H9 (cell line): ENCODE results near the gene IL17RA. TPM values are rescaled to one million over a fixed set of nuclear protein-coding genes. Genes with fewer than 3 reads are reported as not detected.

Experiments
- DNase-seq: peaks from one replicate; pipeline ENCODE4 v3.0.0-alpha.2; 2017
- H2AFZ ChIP-seq: one replicate; pipeline ENCODE4 v1.6.1; 2013; ENCODE audit warnings: mild to moderate bottlenecking, low read length, control low read depth, moderate library complexity
- H2AK5ac ChIP-seq: 2 replicates; pipeline ENCODE4 v1.6.1; 2013; ENCODE audit warnings: low read length, control low read depth, mixed read lengths; ENCODE audit not compliant: insufficient read length
- H2BK120ac ChIP-seq: one replicate; pipeline ENCODE4 v1.6.1; 2013; ENCODE audit warnings: low read depth, mild to moderate bottlenecking, low read length, control low read depth, inconsistent platforms; ENCODE audit not compliant: poor library complexity, severe bottlenecking
- H2BK12ac ChIP-seq: 2 replicates; pipeline ENCODE4 v1.6.1; 2013; ENCODE audit warnings: low read length, control low read depth, mixed read lengths, low read depth; ENCODE audit not compliant: insufficient read length
- H2BK15ac ChIP-seq: 2 replicates; pipeline ENCODE4 v1.6.1; 2013; ENCODE audit warnings: low read depth, low read length, control low read depth
- H2BK20ac ChIP-seq: one replicate; pipeline ENCODE4 v1.6.1; 2013; ENCODE audit warnings: low read depth, mild to moderate bottlenecking, low read length, control low read depth, inconsistent platforms; ENCODE audit not compliant: poor library complexity, severe bottlenecking
- H2BK5ac ChIP-seq: 2 replicates; pipeline ENCODE4 v1.6.1; 2013; ENCODE audit warnings: low read length, control low read depth, mixed read lengths; ENCODE audit not compliant: insufficient read length
- H3K14ac ChIP-seq: 2 replicates; pipeline ENCODE4 v1.6.1; 2013; ENCODE audit warnings: low read length, control low read depth; ENCODE audit not compliant: insufficient read depth
- H3K18ac ChIP-seq: 2 replicates; pipeline ENCODE4 v1.6.1; 2013; ENCODE audit warnings: low read depth, mild to moderate bottlenecking, mixed read lengths, low read length, control low read depth; ENCODE audit not compliant: insufficient read length
- H3K23ac ChIP-seq: 2 replicates; pipeline ENCODE4 v1.6.1; 2013; ENCODE audit warnings: low read length, control low read depth, mixed read lengths, low read depth; ENCODE audit not compliant: insufficient read length
- H3K23me2 ChIP-seq: 2 replicates; pipeline ENCODE4 v1.6.1; 2013; ENCODE audit warnings: low read depth, mild to moderate bottlenecking, mixed read lengths, low read length, control low read depth; ENCODE audit not compliant: insufficient read length, poor library complexity, severe bottlenecking
- H3K27ac ChIP-seq: 2 replicates; pipeline ENCODE4 v1.5.1; 2013; ENCODE audit warnings: low read length, control low read depth, mixed read lengths, low read depth; ENCODE audit not compliant: insufficient read length
- H3K27me3 ChIP-seq: 2 replicates; pipeline ENCODE4 v1.6.1; 2013; ENCODE audit warnings: low read length, control low read depth, inconsistent platforms; ENCODE audit not compliant: insufficient read depth
- H3K4ac ChIP-seq: 2 replicates; pipeline ENCODE4 v1.6.1; 2013; ENCODE audit warnings: low read depth, mild to moderate bottlenecking, control low read depth, inconsistent platforms, low read length, moderate library complexity
- H3K4me1 ChIP-seq: 2 replicates; pipeline ENCODE4 v1.6.1; 2013; ENCODE audit warnings: low read length, control low read depth, inconsistent platforms; ENCODE audit not compliant: insufficient read depth
- H3K4me2 ChIP-seq: 2 replicates; pipeline ENCODE4 v1.6.1; 2013; ENCODE audit warnings: low read length, control low read depth, mixed read lengths; ENCODE audit not compliant: insufficient read length, insufficient read depth
- H3K56ac ChIP-seq: 2 replicates; pipeline ENCODE4 v1.6.1; 2013; ENCODE audit warnings: low read depth, mild to moderate bottlenecking, mixed read lengths, low read length, control low read depth; ENCODE audit not compliant: insufficient read length
- H3K79me1 ChIP-seq: 2 replicates; pipeline ENCODE4 v1.6.1; 2013; ENCODE audit warnings: low read depth, mild to moderate bottlenecking, moderate library complexity, low read length, control low read depth, inconsistent platforms; ENCODE audit not compliant: insufficient read depth, poor library complexity, severe bottlenecking
- H3K79me2 ChIP-seq: 2 replicates; pipeline ENCODE4 v1.6.1; 2013; ENCODE audit warnings: low read length, control low read depth, inconsistent platforms; ENCODE audit not compliant: insufficient read depth
- H3K9ac ChIP-seq: 2 replicates; pipeline ENCODE4 v1.6.1; 2013; ENCODE audit warnings: low read length, control low read depth, mixed read lengths; ENCODE audit not compliant: insufficient read length; ENCODE audit errors: extremely low read depth
- H3K9me3 ChIP-seq: one replicate; pipeline ENCODE4 v1.6.1; 2013; ENCODE audit warnings: low read depth, low read length, inconsistent platforms; ENCODE audit not compliant: control insufficient read depth
- H3T11ph ChIP-seq: one replicate; pipeline ENCODE4 v1.6.1; 2013; ENCODE audit warnings: mild to moderate bottlenecking, low read length, control low read depth, inconsistent platforms
- H4K20me1 ChIP-seq: one replicate; pipeline ENCODE4 v1.6.1; 2013; ENCODE audit not compliant: control insufficient read depth, insufficient read length, insufficient read depth
- H4K5ac ChIP-seq: 2 replicates; pipeline ENCODE4 v1.6.1; 2013; ENCODE audit warnings: low read depth, mild to moderate bottlenecking, mixed read lengths, low read length, control low read depth; ENCODE audit not compliant: insufficient read length
- H4K8ac ChIP-seq: replicated peaks from 2 replicates; pipeline ENCODE4 v1.6.1; 2013; ENCODE audit warnings: low read length, control low read depth, mixed read lengths, low read depth; ENCODE audit not compliant: insufficient read length
- H4K91ac ChIP-seq: 2 replicates; pipeline ENCODE4 v1.6.1; 2013; ENCODE audit warnings: low read depth, mild to moderate bottlenecking, moderate library complexity, mixed read lengths, low read length, control low read depth; ENCODE audit not compliant: insufficient read length
- H3K27ac Mint-ChIP-seq, 3 experiments: 2 replicates in 2 of 3; 3 replicates in 1 of 3; pipeline ENCODE4 v1.8.0; 2020 to 2021; ENCODE audit warnings: mixed read lengths in 3 of 3, mild to moderate bottlenecking in 1 of 3, moderate library complexity in 1 of 3
- H3K27me3 Mint-ChIP-seq: 2 replicates; pipeline ENCODE4 v1.8.0; 2021; ENCODE audit warnings: low read depth, mild to moderate bottlenecking, moderate library complexity, mixed read lengths
- H3K36me3 Mint-ChIP-seq, 3 experiments: 2 replicates in 2 of 3; 3 replicates in 1 of 3; pipeline ENCODE4 v1.8.0; 2020 to 2021; ENCODE audit warnings: low read depth in 3 of 3, mixed read lengths in 3 of 3; ENCODE audit not compliant: insufficient read depth in 1 of 3
- H3K4me1 Mint-ChIP-seq, 2 experiments: 2 replicates each; pipeline ENCODE4 v1.8.0; 2020; ENCODE audit warnings: mixed read lengths in 2 of 2
- H3K4me3 Mint-ChIP-seq, 2 experiments: 2 replicates in 1 of 2; 3 replicates in 1 of 2; pipeline ENCODE4 v1.8.0; 2020 to 2021; ENCODE audit warnings: mild to moderate bottlenecking in 2 of 2, mixed read lengths in 2 of 2, moderate library complexity in 1 of 2
- H3K9me3 Mint-ChIP-seq, 2 experiments: 2 replicates in 1 of 2; 3 replicates in 1 of 2; pipeline ENCODE4 v1.8.0; 2020; ENCODE audit warnings: mild to moderate bottlenecking in 2 of 2, mixed read lengths in 2 of 2, moderate library complexity in 1 of 2
- CTCF ChIP-seq: fragments of 200-600 bp; sonication (generic); conservative IDR thresholded peaks from 3 replicates; pipeline ENCODE4 v1.8.0; 2021; ENCODE audit warnings: antibody characterized with exemption, mild to moderate bottlenecking
- WGBS: extraction: QIAGEN DNeasy Blood & Tissue Kit; methylation state at CpG from one replicate; pipeline ENCODE4 v1.1.7; 2013; ENCODE audit warnings: missing lambda C conversion rate, low lambda C conversion rate, mixed read lengths; ENCODE audit not compliant: insufficient read length; ENCODE audit errors: extremely low coverage; 5-methylcytosine and 5-hydroxymethylcytosine counted together
- total RNA-seq: library from RNA; stranded (reverse); gene quantifications from 2 replicates; pipeline ENCODE4 v1.2.1, GENCODE V29; 2021

The IL17RA gene
- total RNA-seq, 1 experiment from 2014 or later, result 12.4 TPM

GRCh38 chr22:17072877-17073276 lies 11.9 kb upstream of the IL17RA start:
- Histone ChIP-seq H3K18ac (no peak overlapping the region), H3K27me3 (no peaks in the 10 kb centered on the region), H4K91ac (no peak overlapping the region), H3T11ph (no peak overlapping the region), H3K9me3 (no peaks in the 10 kb centered on the region), H3K9ac (no peak overlapping the region), H3K27ac (no peak overlapping the region), H3K14ac (no peak overlapping the region), H4K8ac (no peak overlapping the region), H2AFZ (no peak overlapping the region), H2AK5ac (no peak overlapping the region), H2BK120ac (no peak overlapping the region), H4K20me1 (no peaks in the 10 kb centered on the region), H4K5ac (no peak overlapping the region), H2BK20ac (no peak overlapping the region), H3K4ac (no peak overlapping the region), H2BK5ac (no peak overlapping the region), H3K23ac (no peak overlapping the region), H3K79me2 (no peaks in the 10 kb centered on the region), H3K56ac (no peak overlapping the region), H2BK12ac (no peak overlapping the region), H3K79me1 (no peaks in the 10 kb centered on the region), H3K23me2 (no peaks in the 10 kb centered on the region), H3K4me2 (no peak overlapping the region), H2BK15ac (no peak overlapping the region), H3K4me1 (0 out of 2 replicates have a peak, but pooled peaks cover 2% of the 10 kb centered on the region)
- Mint-ChIP-seq H3K27me3 (peaks cover 2% of the 10 kb centered on the region; the same call in 1 of the 2 replicates), H3K36me3 (no peaks in the 10 kb centered on the region), H3K9me3 (no peaks in the 10 kb centered on the region), H3K27ac (no peak overlapping the region), H3K4me1 (peaks cover 4% of the 10 kb centered on the region in 2 experiments; a peak in 3 of 4 replicates), H3K4me3 (no peak overlapping the region)
- DNase-seq, result no peak
- TF ChIP-seq CTCF, result no peak
- no CpG with 5 or more reads among the region's 1 CpG for WGBS
